Cardiac muscle cell (in vitro differentiated cells and primary cell): ENCODE measurements around the gene PER2. TPM values are rescaled to one million over a fixed set of nuclear protein-coding genes. Genes with fewer than 3 reads are reported as not detected.

Experiments
- DNase-seq, 2 donors: peaks; one replicate each; pipeline versions ENCODE4 v3.0.0 to v3.0.0-alpha.2; 2010 to 2017; ENCODE audit warnings: low read depth in 1 of 2, low spot score in 1 of 2
- H3K27ac ChIP-seq: fragments of 200-600 bp; sonication (generic); 2 replicates; pipeline ENCODE4 v1.5.1; 2016
- H3K27me3 ChIP-seq: fragments of 200-600 bp; sonication (generic); 2 replicates; pipeline ENCODE4 v1.6.0; 2016; ENCODE audit warnings: control low read depth
- H3K36me3 ChIP-seq: fragments of 200-600 bp; sonication (generic); 2 replicates; pipeline ENCODE4 v1.5.1; 2016; ENCODE audit warnings: control low read depth
- H3K4me1 ChIP-seq: fragments of 200-600 bp; sonication (generic); 2 replicates; pipeline ENCODE4 v1.8.1; 2017; ENCODE audit warnings: low read depth, mild to moderate bottlenecking, mixed run types
- H3K4me3 ChIP-seq: fragments of 200-600 bp; sonication (generic); 2 replicates; pipeline ENCODE4 v1.5.1; 2016; ENCODE audit warnings: mild to moderate bottlenecking
- H3K9me3 ChIP-seq: fragments of 200-600 bp; sonication (generic); 2 replicates; pipeline ENCODE4 v1.5.1; 2017; ENCODE audit warnings: low read depth, mild to moderate bottlenecking, control low read depth
- CTCF ChIP-seq: IDR thresholded peaks from 2 replicates; pipeline ENCODE4 v1.5.1; 2012; ENCODE audit warnings: low read depth, mild to moderate bottlenecking, low read length
- polyA plus RNA-seq: library from polyadenylated mRNA; unstranded; fragments of >200 nt; fragmentation: Nextera tagmentation; extraction: Ambion mirVana; gene quantifications from 2 replicates; pipeline ENCODE4 v1.2.1, GENCODE V29; 2016
- total RNA-seq: library from RNA; depleted of rRNA; stranded (reverse); fragments of >200 nt; gene quantifications from 2 replicates; pipeline ENCODE4 v1.2.3, GENCODE V29; 2016

Gene PER2
- total and polyA plus RNA-seq, 2 experiments from 2014 or later = 1.4 to 3.9 TPM

DNA sequence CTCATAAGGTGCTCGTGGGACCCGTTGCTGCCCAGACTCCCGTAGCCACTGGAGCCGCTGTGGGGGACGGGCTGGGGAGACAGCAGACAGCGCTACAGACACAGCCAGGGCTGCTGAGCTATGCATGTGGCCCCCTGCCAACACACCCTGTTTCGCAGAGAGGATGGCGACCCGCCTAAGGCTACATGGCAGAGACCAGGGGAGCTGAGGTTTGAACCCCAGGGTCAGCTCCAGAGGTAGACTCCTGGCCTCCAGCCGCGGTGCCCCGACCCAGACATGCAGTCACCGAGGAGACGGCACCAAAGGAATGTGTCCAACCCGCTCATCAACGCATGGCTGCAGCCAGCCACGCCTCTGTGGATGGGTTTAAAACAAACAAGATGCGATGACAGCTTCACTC lies 27.5 kb downstream of the PER2 start:
- Histone ChIP-seq H3K4me1 (peaks cover 10% of the 10 kb centered on the region), H3K27ac (peak overlapping the region; percentile 50), H3K4me3 (no peak overlapping the region), H3K27me3 (no peaks in the 10 kb centered on the region), H3K36me3 (no peaks in the 10 kb centered on the region), H3K9me3 (no peaks in the 10 kb centered on the region)
- DNase-seq = peak; percentile 32 to 42
- TF ChIP-seq CTCF = no peak

GRCh38 chr2:238259061-238260020 lies 29.1 kb downstream of the PER2 start:
- DNase-seq = no peak
- H3K4me1 ChIP-seq = peaks cover 10% of the 10 kb centered on the region
- H3K27me3 ChIP-seq = no peaks in the 10 kb centered on the region
- H3K27ac ChIP-seq = no peak overlapping the region
- no peaks in the 10 kb centered on the region for H3K36me3 ChIP-seq
- peak; percentile 15 for TF ChIP-seq CTCF
- H3K9me3 ChIP-seq = no peaks in the 10 kb centered on the region
- no peak overlapping the region for H3K4me3 ChIP-seq

GRCh38 chr2:238257786-238258700 lies 30.4 kb downstream of the PER2 start:
- DNase-seq = no peak
- Histone ChIP-seq H3K9me3 (no peaks in the 10 kb centered on the region), H3K4me1 (peaks cover 10% of the 10 kb centered on the region), H3K4me3 (no peak overlapping the region), H3K27ac (no peak overlapping the region), H3K27me3 (no peaks in the 10 kb centered on the region), H3K36me3 (no peaks in the 10 kb centered on the region)
- TF ChIP-seq CTCF = no peak

- TF ChIP-seq CTCF = peak; percentile 76
- no peak overlapping the region for H3K4me3 ChIP-seq
- no peak overlapping the region for H3K27ac ChIP-seq
- DNase-seq = peak; percentile 78 to 92
- H3K9me3 ChIP-seq = no peaks in the 10 kb centered on the region
- no peaks in the 10 kb centered on the region for H3K36me3 ChIP-seq
- no peaks in the 10 kb centered on the region for H3K27me3 ChIP-seq
- H3K4me1 ChIP-seq = peaks cover 9% of the 10 kb centered on the region
Observed at GRCh38 chr2:238256594-238257104, 31.8 kb downstream of the PER2 start.

DNA sequence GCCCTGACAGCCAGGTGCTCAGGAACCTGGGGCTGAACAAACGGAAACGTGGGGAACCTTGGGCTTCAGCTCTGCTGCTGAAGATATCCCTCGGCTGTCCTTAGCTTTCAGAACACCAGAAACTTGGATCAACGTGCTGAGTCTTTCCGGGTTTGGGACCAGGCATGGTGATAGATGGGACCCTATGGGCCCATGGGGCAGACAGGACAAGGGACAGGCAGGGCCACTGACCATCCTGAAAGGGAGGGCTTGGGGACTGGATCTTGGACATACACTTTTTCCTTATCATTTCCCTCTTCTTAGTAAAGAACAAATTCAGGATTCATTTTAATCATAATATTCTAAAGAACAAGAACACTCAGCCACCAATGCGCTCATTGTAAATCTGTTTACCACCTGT lies 32.3 kb downstream of the PER2 start:
- Histone ChIP-seq H3K4me3 (no peak overlapping the region), H3K9me3 (no peaks in the 10 kb centered on the region), H3K36me3 (no peaks in the 10 kb centered on the region), H3K27ac (no peak overlapping the region), H3K4me1 (peaks cover 6% of the 10 kb centered on the region), H3K27me3 (no peaks in the 10 kb centered on the region)
- no peak for TF ChIP-seq CTCF
- DNase-seq = no peak
